Measurements from ENCODE around the gene GABARAPL1. TPM values are rescaled to one million over a fixed set of nuclear protein-coding genes. Genes with fewer than 3 reads are reported as not detected.
A peak's percentile ranks its signal among the peaks of the same experiment; 100 is the strongest.

Gene GABARAPL1
- total and polyA plus RNA-seq, 10 of the 15 experiments (the other 5 are each of a cell fraction or from before 2014, with no cell fraction given), result 0.42 to 3.7 (median 1.4) TPM

- no peak for TF ChIP-seq ZNF592 (IDR thresholded peaks at IDR 0.05)
- TF ChIP-seq TBL1XR1 (IDR thresholded peaks at IDR 0.05; ENCODE audit: low read depth, low read length), result 0 out of 2 replicates have a peak, but pooled peaks have one; percentile 25
- 0 out of 2 replicates have a peak, but pooled peaks have one; percentile 38 for TF ChIP-seq MEF2A (IDR thresholded peaks at IDR 0.05; ENCODE audit: insufficient read depth, low read depth, low read length)
- TF ChIP-seq ZNF207 (IDR thresholded peaks at IDR 0.05; ENCODE audit: borderline replicate concordance), result no peak
- TF ChIP-seq, protein P1, sequence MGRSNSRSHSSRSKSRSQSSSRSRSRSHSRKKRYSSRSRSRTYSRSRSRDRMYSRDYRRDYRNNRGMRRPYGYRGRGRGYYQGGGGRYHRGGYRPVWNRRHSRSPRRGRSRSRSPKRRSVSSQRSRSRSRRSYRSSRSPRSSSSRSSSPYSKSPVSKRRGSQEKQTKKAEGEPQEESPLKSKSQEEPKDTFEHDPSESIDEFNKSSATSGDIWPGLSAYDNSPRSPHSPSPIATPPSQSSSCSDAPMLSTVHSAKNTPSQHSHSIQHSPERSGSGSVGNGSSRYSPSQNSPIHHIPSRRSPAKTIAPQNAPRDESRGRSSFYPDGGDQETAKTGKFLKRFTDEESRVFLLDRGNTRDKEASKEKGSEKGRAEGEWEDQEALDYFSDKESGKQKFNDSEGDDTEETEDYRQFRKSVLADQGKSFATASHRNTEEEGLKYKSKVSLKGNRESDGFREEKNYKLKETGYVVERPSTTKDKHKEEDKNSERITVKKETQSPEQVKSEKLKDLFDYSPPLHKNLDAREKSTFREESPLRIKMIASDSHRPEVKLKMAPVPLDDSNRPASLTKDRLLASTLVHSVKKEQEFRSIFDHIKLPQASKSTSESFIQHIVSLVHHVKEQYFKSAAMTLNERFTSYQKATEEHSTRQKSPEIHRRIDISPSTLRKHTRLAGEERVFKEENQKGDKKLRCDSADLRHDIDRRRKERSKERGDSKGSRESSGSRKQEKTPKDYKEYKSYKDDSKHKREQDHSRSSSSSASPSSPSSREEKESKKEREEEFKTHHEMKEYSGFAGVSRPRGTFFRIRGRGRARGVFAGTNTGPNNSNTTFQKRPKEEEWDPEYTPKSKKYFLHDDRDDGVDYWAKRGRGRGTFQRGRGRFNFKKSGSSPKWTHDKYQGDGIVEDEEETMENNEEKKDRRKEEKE (IDR thresholded peaks at IDR 0.05), result no peak
- TF ChIP-seq TCF12 (IDR thresholded peaks at IDR 0.05; ENCODE audit: low read depth, low read length), result peak; percentile 57; the same call in 1 of the 2 replicates
- TF ChIP-seq GABPA (IDR thresholded peaks at IDR 0.05; ENCODE audit: low read depth), result 0 out of 2 replicates have a peak, but pooled peaks have one; percentile 46
- peak; percentile 98 for TF ChIP-seq CBFB (IDR thresholded peaks at IDR 0.05; ENCODE audit: low read depth)
- TF ChIP-seq E2F8 (IDR thresholded peaks at IDR 0.05; ENCODE audit: low read depth, partially characterized antibody), result no peak
- TF ChIP-seq NBN (IDR thresholded peaks at IDR 0.05), result no peak
- TF ChIP-seq IKZF1 (conservative IDR thresholded peaks at IDR 0.05), result peak; percentile 49; the same call in 1 of the 2 replicates
- TF ChIP-seq BMI1 (IDR thresholded peaks at IDR 0.05; ENCODE audit: borderline replicate concordance), result peak; percentile 39; the same call in 1 of the 2 replicates
- no peak for TF ChIP-seq NFYB (IDR thresholded peaks at IDR 0.05; ENCODE audit: insufficient read depth, low read depth, low read length)
- no peak for TF ChIP-seq NRF1 (conservative IDR thresholded peaks at IDR 0.05; ENCODE audit: low read depth, low read length)
- TF ChIP-seq EP300 (IDR thresholded peaks at IDR 0.05; ENCODE audit: borderline replicate concordance in 1 of 2, control insufficient read depth in 1 of 2, low read depth in 2 of 2, low read length in 2 of 2), result peak in 1 of 2 experiments; percentile 69; a peak in 2 of 4 replicates
- TF ChIP-seq SMARCA5 (IDR thresholded peaks at IDR 0.05), result no peak
- TF ChIP-seq RCOR1 (conservative IDR thresholded peaks at IDR 0.05; ENCODE audit: low read depth, low read length), result no peak
- no peak for TF ChIP-seq ESRRA (IDR thresholded peaks at IDR 0.05; ENCODE audit: low read length)
- no peak for TF ChIP-seq RBBP5 (conservative IDR thresholded peaks at IDR 0.05)
- TF ChIP-seq BHLHE40 (IDR thresholded peaks at IDR 0.05; ENCODE audit: borderline replicate concordance in 1 of 2, low read depth in 2 of 2, low read length in 1 of 2), result peak; percentile 18 to 34; a peak in 2 of 4 replicates
Measured at GRCh38 chr12:10243818-10244520, 31.3 kb downstream of the GABARAPL1 start (continued).

Data from GM12878 (cell line).